ENCODE measurements around the gene LIMK1.

Gene LIMK1

DNA sequence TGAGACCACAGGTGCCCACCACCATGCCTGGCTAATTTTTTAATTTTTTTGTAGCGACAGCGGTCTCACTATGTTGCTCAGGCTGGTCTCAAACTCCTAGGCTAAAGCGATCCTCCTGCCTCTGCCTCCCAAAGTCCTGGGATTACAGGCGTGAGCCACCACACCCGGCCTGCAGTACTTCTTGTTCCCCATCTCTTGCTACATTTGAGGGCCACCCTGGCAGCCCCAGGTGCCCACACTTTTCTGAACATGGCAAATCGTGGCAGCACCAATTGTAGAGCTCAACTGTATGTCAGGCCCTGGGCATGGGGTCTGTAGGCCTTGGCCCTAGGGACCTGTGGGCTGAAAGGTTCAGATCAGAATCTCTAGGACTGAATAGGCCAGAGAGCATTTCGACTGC lies 25.1 kb upstream of the LIMK1 start:
- TF ChIP-seq CTCF (IDR thresholded peaks at IDR 0.05): no peak
- Histone ChIP-seq H3K27ac (no peak overlapping the region), H3K27me3 (no peaks in the 10 kb centered on the region), H3K9me3 (no peaks in the 10 kb centered on the region), H3K4me3 (ENCODE audit: low read depth in 1 of 2, low read length in 1 of 2) (no peak overlapping the region), H3K36me3 (no peaks in the 10 kb centered on the region), H3K4me1 (ENCODE audit: control insufficient read depth in 1 of 2, insufficient read depth in 1 of 2, low read depth in 1 of 2, low read length in 1 of 2) (no peaks in the 10 kb centered on the region)

- Histone ChIP-seq H3K27me3 (no peaks in the 10 kb centered on the region), H3K27ac (no peak overlapping the region), H3K4me3 (ENCODE audit: low read depth in 1 of 2, low read length in 1 of 2) (no peak overlapping the region), H3K9me3 (no peaks in the 10 kb centered on the region), H3K4me1 (ENCODE audit: control insufficient read depth in 1 of 2, insufficient read depth in 1 of 2, low read depth in 1 of 2, low read length in 1 of 2) (no peaks in the 10 kb centered on the region), H3K36me3 (no peaks in the 10 kb centered on the region)
- no peak for TF ChIP-seq CTCF (IDR thresholded peaks at IDR 0.05)
These were observed 24.6 kb upstream of the LIMK1 start for GRCh38 chr7:74059037-74059436.

- TF ChIP-seq CTCF (IDR thresholded peaks at IDR 0.05): no peak
- H3K36me3 ChIP-seq: no peaks in the 10 kb centered on the region
- H3K4me1 ChIP-seq (ENCODE audit: control insufficient read depth in 1 of 2, insufficient read depth in 1 of 2, low read depth in 1 of 2, low read length in 1 of 2): no peaks in the 10 kb centered on the region
- no peak overlapping the region for H3K27ac ChIP-seq
- no peaks in the 10 kb centered on the region for H3K27me3 ChIP-seq
- H3K9me3 ChIP-seq: no peaks in the 10 kb centered on the region
- no peak overlapping the region for H3K4me3 ChIP-seq (ENCODE audit: low read depth in 1 of 2, low read length in 1 of 2)
These were observed 23.7 kb upstream of the LIMK1 start for GRCh38 chr7:74059681-74060588.

DNA sequence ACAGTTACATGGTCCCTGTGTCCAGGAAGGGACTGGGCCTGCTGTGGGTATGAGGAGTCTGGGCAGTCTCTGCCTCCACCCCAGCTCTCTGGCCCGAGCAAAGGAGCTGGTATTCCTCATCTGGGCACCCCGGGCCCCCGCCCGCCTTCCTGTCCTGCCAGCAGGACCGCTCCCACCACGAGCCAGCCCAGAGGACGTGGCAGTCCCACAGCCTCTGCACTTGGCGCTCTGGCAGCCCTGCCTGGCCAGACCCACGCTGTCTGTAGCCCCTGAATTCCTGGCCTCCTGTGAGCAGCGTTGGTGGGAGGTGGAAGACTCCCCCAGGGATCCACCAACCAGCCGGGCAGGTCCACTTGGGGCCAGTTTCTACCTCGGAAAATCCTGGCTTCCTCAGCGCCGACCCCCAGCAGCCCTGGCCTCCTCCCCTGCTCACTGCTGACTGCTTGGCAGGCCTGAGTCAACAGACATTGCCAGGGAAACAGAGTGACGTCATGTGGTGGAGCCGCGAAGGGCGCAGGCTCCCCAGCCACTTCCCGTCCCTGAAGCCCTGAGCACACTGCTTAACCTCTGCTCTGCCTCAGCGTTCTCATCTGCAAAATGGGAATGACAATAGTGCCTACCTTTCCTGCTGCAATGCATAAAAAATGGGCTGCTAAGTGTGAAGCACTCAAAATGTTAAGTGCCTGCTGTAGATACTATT lies 21.6 kb upstream of the LIMK1 start:
- no peak overlapping the region for H3K27ac ChIP-seq
- H3K36me3 ChIP-seq: no peaks in the 10 kb centered on the region
- no peak overlapping the region for H3K4me3 ChIP-seq (ENCODE audit: low read depth in 1 of 2, low read length in 1 of 2)
- no peaks in the 10 kb centered on the region for H3K4me1 ChIP-seq (ENCODE audit: control insufficient read depth in 1 of 2, insufficient read depth in 1 of 2, low read depth in 1 of 2, low read length in 1 of 2)
- no peak for TF ChIP-seq CTCF (IDR thresholded peaks at IDR 0.05)
- H3K27me3 ChIP-seq: no peaks in the 10 kb centered on the region
- no peaks in the 10 kb centered on the region for H3K9me3 ChIP-seq

DNA sequence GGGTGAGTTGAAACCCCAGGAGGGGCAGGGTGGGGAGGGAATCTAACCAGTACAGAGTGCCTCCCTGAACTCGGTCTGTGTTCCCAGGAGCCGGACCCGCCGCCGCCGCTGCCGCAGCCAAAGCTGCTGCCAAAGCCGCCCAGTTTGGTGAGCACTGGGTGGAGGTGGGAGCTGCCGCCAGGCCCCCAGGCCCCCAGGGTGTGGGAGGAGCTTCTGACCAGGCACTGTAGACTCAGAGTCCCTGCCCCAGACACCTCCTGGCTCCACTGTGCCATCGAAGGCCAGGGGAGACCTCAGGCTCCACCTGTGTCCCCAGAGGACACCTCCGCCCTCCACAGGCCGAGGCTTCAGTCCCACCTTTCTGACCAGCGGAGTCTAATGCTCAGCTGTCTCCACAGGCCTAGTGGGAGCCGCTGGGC lies 20.4 kb upstream of the LIMK1 start:
- Histone ChIP-seq H3K36me3 (no peaks in the 10 kb centered on the region), H3K27ac (no peak overlapping the region), H3K4me3 (ENCODE audit: low read depth in 1 of 2, low read length in 1 of 2) (no peak overlapping the region), H3K9me3 (no peaks in the 10 kb centered on the region), H3K27me3 (no peaks in the 10 kb centered on the region), H3K4me1 (ENCODE audit: control insufficient read depth in 1 of 2, insufficient read depth in 1 of 2, low read depth in 1 of 2, low read length in 1 of 2) (no peaks in the 10 kb centered on the region)
- TF ChIP-seq CTCF (IDR thresholded peaks at IDR 0.05): no peak

Data from neutrophil (primary cell).